ENCODE data around the gene TMEFF2. TPM values are rescaled to one million over a fixed set of nuclear protein-coding genes. Genes with fewer than 3 reads are reported as not detected.

TMEFF2 gene
- total and polyA plus RNA-seq, 10 of the 15 experiments (the other 5 are each of a cell fraction or from before 2014, with no cell fraction given), result not detected

DNA sequence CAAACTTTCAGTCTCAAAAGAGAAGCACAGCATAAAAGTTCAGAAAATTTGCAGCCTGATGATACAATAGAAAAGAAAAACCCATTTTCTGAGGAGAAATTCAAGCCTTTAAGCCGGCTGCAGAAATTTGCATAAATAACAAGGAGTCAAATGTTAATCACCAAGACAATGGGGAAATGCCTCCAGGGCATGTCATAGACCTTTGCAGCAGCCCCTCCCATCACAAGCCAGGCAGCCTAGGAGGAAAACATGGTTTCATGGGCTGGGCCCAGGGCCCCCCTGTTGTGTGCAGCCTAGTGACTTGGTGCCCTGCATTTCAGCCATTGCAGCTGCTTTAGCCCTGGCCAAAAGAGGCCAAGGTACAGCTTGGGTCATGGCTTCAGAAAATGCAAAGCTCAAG lies 293.7 kb downstream of the TMEFF2 start:
- H2AFZ ChIP-seq (ENCODE audit: control insufficient read depth, low read depth, low read length), result no peak overlapping the region
- no peaks in the 10 kb centered on the region for H3K27me3 ChIP-seq (replicated peaks in 1 of 2; ENCODE audit: control insufficient read depth in 2 of 2, insufficient read depth in 2 of 2, low read length in 1 of 2)
- H3K4me2 ChIP-seq (ENCODE audit: control insufficient read depth, insufficient read depth), result no peak overlapping the region
- H3K4me1 ChIP-seq (ENCODE audit: control insufficient read depth, insufficient read depth, low read length), result no peaks in the 10 kb centered on the region
- POLR2A ChIA-PET, result no interaction called here
- in situ Hi-C loops (cut with MboI), result no loop called here
- no peak for FAIRE-seq
- no peaks in the 10 kb centered on the region for H3K9me3 ChIP-seq (replicated peaks; ENCODE audit: control insufficient read depth, insufficient read depth, low read length)
- TF ChIP-seq JUND (IDR thresholded peaks at IDR 0.05; ENCODE audit: low read depth, low read length) (no peak), IKZF1 (conservative IDR thresholded peaks at IDR 0.05) (no peak), SPI1 (IDR thresholded peaks at IDR 0.05; ENCODE audit: borderline replicate concordance, insufficient read depth, low read depth, low read length) (no peak), ZNF687 (IDR thresholded peaks at IDR 0.05) (no peak), MTA2 (IDR thresholded peaks at IDR 0.05; ENCODE audit: low read depth) (no peak), KAT2A (conservative IDR thresholded peaks at IDR 0.05; ENCODE audit: control insufficient read depth, low read depth, low read length) (no peak), STAT1 (conservative IDR thresholded peaks at IDR 0.05) (no peak), WRNIP1 (IDR thresholded peaks at IDR 0.05; ENCODE audit: borderline replicate concordance, low read depth, low read length) (no peak)
- TF ChIP-seq, protein P1, sequence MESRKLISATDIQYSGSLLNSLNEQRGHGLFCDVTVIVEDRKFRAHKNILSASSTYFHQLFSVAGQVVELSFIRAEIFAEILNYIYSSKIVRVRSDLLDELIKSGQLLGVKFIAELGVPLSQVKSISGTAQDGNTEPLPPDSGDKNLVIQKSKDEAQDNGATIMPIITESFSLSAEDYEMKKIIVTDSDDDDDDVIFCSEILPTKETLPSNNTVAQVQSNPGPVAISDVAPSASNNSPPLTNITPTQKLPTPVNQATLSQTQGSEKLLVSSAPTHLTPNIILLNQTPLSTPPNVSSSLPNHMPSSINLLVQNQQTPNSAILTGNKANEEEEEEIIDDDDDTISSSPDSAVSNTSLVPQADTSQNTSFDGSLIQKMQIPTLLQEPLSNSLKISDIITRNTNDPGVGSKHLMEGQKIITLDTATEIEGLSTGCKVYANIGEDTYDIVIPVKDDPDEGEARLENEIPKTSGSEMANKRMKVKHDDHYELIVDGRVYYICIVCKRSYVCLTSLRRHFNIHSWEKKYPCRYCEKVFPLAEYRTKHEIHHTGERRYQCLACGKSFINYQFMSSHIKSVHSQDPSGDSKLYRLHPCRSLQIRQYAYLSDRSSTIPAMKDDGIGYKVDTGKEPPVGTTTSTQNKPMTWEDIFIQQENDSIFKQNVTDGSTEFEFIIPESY (IDR thresholded peaks at IDR 0.05), result no peak
- H3K4me3 ChIP-seq, result no peak overlapping the region
- H3K9ac ChIP-seq (ENCODE audit: control insufficient read depth, insufficient read depth, low read length), result no peak overlapping the region
- RAD21 ChIA-PET (ENCODE audit: unreplicated experiment), result no interaction called here
- BruUV-seq (replicated peaks), result no TSS peak
- WGBS (ENCODE audit: insufficient coverage, insufficient replicate concordance, low lambda C conversion rate, missing lambda C conversion rate), result 64% methylated on average over 1 of the region's 1 CpG
- CTCF ChIA-PET, result interaction anchor here (1.0 kb wide), 1 partner anchor 261 kb away, joined by 3 read pairs; no protein-coding TSS in a partner anchor
- intact Hi-C loops (cut with micrococcal nuclease; ENCODE audit: unreplicated experiment), result no loop called here
- H3K27ac ChIP-seq (ENCODE audit: control insufficient read depth, insufficient read depth), result no peak overlapping the region
- no peak for DNase-seq (ENCODE audit: low read depth, low spot score)
- no peaks in the 10 kb centered on the region for H3K79me2 ChIP-seq (ENCODE audit: control insufficient read depth, insufficient read depth, low read length)
- SMC1A ChIA-PET (ENCODE audit: uncharacterized antibody, unreplicated experiment), result interaction anchor here (1.1 kb wide), 1 partner anchor 12 kb away, joined by 3 read pairs; no protein-coding TSS in a partner anchor
- ATAC-seq, result no peak
- no peaks in the 10 kb centered on the region for H4K20me1 ChIP-seq (ENCODE audit: control insufficient read depth, insufficient read depth)
- no peaks in the 10 kb centered on the region for H3K36me3 ChIP-seq (ENCODE audit: control insufficient read depth in 2 of 2, insufficient read depth in 2 of 2, low read length in 1 of 2)
